Stimulated activated CD4-positive, alpha-beta T cell treated with anti-CD3 and anti-CD28 coated beads, Interleukin-15, amount 100 ng/mL, for 48 hours (primary cell): ENCODE results near the gene NCS1.
A peak's percentile ranks its signal among the peaks of the same experiment; 100 is the strongest.

Source experiments
- DNase-seq, 2 donors: peaks; one replicate each; pipeline ENCODE4 v3.0.0-alpha.2; 2020; ENCODE audit warnings: low read depth in 2 of 2

Gene NCS1

GRCh38 chr9:130147910-130148309, 24.3 kb upstream of the NCS1 start:
- DNase-seq: no peak

GRCh38 chr9:130149031-130149430, 23.2 kb upstream of the NCS1 start:
- no peak for DNase-seq

- no peak for DNase-seq
Observed at GRCh38 chr9:130149654-130150286, 22.4 kb upstream of the NCS1 start.

- DNase-seq: no peak
Observed at GRCh38 chr9:130150779-130151382, 21.3 kb upstream of the NCS1 start.

GRCh38 chr9:130154816-130155215, 17.4 kb upstream of the NCS1 start:
- DNase-seq: no peak

DNA sequence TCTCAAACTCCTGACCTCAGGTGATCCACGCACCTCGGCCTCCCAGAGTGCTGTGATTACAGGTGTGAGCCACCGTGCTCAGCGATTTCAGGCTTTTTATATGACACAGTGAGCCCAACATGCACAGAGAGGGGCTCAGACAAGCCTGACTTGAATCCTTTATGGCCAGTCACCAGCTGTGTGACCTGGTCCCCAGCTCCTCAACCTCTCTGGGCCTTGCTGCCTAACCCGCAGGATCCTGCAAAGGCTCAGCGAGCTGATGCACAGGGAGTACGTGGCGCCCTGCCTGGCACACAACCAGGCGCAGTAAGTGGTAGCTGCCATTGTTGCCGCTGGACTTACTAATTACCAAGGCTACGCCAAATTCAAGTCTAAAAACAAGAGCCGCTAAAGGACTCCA, 16.6 kb upstream of the NCS1 start:
- no peak for DNase-seq

- no peak for DNase-seq
Observed at GRCh38 chr9:130156672-130157071, 15.5 kb upstream of the NCS1 start.

DNA sequence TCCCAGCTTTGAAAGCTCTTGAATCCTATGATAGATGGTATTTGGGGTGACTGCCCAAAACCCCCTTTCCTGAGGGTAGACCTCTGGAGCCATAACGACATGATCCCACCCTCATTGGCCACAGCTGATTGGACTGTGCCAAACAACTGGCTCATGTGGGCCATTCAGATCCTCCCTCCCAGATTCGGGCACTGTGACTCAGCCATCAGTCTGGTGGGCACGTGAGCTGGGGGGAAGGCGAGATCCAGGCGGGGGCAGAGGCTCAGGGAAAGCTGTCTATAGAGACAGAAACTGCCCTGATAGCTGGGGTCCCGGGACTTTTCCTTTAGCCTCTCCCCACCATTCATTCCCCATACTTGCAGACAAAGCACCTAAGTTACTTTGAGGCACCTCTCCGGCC, 15.1 kb upstream of the NCS1 start:
- DNase-seq: no peak

DNA sequence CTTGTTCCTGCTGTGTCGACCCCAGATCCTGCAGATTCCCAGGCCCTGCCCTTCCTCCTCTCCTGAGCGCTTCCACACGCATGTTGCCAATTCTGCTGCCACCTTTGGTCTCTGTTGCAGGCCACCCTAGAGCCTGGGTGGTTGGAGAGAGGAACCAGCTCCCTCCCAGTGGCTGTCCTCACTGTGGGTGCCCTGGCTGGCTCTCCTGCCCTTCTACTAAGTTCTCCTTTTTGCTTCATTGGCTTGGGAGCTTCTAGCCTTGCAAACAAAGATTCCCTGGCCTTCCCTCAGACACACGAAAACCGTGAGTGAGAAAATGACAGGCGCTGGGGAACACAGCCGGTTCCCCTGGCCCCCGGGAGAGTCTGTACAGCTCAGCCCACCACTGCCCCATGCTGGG, 14.2 kb upstream of the NCS1 start:
- no peak for DNase-seq

- no peak for DNase-seq
Observed at GRCh38 chr9:130159057-130159456, 13.1 kb upstream of the NCS1 start.

- DNase-seq: no peak
Observed at GRCh38 chr9:130159915-130160670, 12.1 kb upstream of the NCS1 start.

DNA sequence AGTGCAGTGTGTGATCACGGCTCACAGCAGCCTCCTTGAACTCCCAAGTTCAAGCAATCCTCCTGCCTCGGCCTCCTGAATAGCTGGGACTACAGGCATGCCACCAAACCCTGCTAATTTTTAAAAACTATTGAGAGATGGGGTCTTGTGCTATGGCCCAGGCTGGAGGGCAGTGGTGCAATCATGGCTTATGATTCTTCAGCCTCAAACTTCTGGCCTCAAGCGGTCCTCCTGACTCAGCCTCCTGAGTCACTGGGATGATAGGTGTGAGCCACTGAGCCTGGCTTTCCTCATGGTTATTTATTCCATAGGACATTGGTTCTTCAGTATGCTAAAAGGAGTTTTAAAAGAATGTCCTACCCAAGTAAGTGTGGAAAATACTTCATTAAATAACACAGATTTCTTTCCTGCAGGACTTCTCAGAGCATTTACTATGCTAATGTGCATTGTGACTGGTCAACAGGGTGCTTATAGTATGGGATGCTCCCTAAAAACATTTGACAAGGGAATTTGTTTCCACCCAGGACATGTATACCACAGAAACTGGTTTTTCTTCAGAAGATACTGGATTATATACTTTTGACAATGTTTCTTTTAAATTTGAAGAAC, 11.2 kb upstream of the NCS1 start:
- no peak for DNase-seq

DNA sequence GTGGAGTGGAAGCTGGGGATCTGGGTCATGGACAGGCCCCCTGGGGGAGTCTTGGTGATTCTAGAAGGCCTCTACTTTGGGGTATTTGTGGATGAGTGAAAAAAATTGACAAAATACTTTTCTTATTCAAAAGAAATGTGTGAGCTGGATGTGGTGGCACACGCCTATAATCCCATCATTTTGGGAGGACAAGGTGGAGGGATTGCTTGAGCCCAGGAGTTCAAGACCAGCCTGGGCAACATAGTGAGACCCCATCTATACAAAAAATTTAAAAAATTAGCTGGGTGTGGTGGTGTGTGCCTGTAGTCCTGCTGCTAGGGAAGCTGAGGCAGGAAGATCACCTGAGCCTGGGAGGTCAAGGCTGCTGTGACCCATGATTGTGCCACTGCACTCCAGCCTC, 6.6 kb upstream of the NCS1 start:
- DNase-seq: no peak

- DNase-seq: no peak
Observed at GRCh38 chr9:130166399-130166798, 5.8 kb upstream of the NCS1 start.

DNA sequence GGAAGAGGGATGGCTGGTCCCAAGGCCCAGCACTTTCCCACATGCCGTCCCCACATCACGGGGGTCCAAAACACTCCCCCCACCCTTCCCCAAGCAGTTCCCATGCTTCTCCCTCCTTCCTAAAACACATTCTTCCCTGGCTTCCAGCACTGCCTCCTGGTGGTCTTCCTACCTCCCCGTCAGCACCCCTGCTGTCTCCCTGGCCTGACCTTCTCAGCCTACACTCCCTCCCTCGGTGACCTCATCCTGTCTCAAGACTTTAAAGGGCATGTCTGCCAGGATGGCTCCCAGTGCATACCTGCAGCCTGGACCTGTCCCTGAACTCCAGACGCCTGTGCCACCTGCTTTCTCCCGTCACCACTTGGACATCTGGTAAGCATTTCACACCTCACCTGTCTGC, 4.3 kb upstream of the NCS1 start:
- DNase-seq: no peak

DNA sequence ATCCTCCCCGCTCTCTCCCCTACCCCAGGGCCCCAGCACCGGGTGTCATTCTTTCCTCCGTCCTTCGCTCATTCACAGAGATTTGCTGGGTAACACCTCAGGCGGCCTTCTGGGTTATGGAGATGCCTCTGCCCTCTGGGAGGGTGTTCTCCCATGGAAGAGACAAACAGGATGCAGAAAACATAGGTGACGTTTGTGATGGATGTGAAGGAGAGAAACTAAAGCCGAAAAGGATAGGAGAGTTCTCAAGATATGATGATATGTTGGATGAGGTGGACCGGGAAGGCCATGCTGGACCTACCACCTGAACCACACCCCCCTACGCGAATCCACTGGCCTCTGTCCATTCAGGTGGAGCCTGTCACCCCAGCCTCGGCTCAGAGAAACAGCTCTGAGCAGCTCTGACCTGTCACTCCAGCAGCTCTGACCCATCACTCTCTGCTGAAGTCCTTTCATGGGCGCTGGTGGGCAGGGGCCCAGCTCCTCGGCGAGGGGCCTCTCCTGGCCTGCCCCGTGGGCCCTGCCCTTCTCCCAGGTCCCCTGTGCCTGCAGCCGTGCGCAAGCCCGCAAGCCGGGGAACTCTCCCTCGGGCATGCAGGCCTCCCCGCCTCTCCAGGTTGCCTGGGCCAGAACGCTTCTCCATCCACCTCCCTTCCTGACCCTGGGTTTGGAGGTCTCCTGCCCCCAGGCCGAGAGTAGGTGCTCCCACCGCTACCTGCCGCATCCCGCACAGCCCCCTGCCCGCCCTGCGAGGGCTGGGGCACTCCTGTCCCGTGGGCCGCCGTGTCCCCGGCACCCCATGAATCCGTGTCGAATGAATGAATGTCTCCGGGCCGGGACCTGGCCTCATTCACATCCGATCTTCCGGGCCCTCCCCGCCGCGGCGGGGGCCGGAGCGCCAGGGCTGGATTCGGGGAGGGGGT, 717 bp upstream of the NCS1 start:
- DNase-seq: no peak

- DNase-seq: peak in 1 of 2 donors; percentile 10
Observed at GRCh38 chr9:130172858-130173665, 858 bp downstream of the NCS1 start.

- DNase-seq: no peak
Observed at GRCh38 chr9:130173666-130173983, 1.4 kb downstream of the NCS1 start.

DNA sequence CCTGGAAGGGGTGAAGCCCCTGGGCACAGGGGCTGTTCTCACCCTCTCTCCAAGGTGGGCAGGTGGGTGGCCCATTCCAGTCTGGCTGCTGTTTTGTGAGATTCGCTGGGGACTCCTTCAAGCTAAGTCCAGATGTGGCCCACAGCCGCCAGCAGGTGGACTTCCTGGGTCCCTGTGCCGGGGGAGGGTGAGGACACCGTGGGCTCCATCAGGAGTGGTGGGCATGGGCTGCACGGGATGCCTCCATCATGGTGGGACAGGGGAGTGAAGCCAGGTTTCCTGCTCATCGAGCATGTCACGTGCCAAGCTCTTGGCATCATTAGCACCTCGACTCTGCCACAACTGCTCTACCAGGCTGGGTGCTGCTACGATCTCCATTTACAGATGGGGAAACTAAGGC, 1.8 kb downstream of the NCS1 start:
- DNase-seq: no peak

- DNase-seq: no peak
Observed at GRCh38 chr9:130174920-130175321, 2.7 kb downstream of the NCS1 start.

DNA sequence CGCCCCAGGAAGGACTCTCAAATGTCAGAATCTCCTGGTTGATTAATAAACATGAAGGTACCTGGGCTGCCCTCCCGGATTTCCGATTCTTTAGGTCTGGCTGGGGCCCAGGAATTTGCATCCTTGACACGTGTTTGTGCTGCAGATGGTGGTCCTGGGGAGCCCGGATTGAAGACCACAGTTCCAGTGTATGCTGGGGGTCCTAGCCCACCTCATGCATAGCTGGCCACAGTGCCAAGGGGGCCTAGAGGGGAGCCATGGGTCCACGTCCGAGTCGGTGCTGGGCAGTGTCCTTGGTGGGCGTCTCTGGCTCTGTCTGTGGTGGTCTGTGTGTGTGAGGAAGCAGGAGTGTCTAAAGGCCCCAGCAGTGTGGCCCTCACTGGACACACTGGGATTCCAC, 3.2 kb downstream of the NCS1 start:
- no peak for DNase-seq
